ENCODE results near the gene ZNF697.
"Not testable (repeated sequence)": the region's sequence is repeated elsewhere in the genome, so short reads cannot be mapped to it uniquely, and the experiment has no call there.

ZNF697 gene

GRCh38 chr1:119603241-119603640 lies 44.8 kb downstream of the ZNF697 start:
- in situ Hi-C loops (cut with MboI; ENCODE audit: low sequenced_read_pairs) = not testable (repeated sequence)

DNA sequence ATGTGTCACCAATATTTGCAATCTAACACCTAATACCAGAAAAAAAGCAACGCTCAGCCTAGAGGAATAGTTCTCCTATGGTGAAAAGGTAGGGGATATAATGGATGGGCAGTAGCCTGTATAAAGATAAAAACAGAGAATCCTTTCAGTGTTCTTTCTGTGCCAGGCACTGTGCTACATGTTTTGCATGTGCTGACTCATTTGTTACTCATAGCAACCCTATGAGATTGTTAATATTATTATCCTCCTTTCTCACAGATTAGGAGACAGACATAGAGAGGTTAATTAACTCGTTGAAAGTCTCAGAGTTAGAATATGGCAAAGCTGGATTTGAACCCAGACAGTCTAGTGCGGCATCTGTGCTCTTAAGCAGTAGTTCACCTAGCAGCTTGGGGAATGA lies 45.3 kb downstream of the ZNF697 start:
- in situ Hi-C loops (cut with MboI; ENCODE audit: low sequenced_read_pairs) = not testable (repeated sequence)

DNA sequence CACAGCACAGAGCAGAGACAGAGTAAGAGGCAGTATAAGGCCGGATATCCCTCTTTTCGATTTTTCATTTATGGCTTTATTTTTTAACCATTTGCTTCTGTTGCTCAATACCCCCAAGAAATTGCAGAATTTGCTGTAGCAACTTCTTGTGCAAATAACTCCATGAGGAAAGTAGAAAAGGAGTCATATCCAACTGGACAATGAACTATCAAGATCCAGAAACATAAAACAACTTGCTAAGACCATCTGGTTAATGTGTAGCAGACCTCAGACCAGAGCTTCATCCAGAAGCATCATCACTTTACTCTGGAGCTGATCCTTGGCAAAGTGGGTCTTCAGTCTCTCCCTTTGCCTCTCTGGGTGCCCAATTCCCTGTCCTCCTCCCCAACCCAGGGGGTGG lies 45.9 kb downstream of the ZNF697 start:
- in situ Hi-C loops (cut with MboI; ENCODE audit: low sequenced_read_pairs) = no loop called here

DNA sequence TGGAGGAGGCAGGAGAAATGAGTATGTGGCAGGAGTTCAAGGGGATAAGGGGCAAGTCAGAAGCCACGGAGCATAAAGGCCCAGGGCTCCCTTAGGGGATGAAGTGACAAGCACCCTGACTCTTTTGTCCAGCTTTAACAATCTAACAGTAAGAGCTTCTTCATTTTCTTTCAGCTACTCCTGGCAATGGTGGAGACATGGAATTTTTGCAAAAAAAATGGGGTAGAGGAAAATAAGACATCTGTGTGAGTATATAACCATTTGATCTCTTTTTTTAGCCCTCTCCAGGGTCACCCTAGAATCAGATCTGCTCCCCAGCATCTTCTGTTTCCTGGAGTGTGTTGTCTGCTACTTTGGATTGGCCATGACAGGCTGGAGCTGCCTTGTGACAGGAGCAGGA lies 47.1 kb downstream of the ZNF697 start:
- in situ Hi-C loops (cut with MboI; ENCODE audit: low sequenced_read_pairs) = no loop called here

DNA sequence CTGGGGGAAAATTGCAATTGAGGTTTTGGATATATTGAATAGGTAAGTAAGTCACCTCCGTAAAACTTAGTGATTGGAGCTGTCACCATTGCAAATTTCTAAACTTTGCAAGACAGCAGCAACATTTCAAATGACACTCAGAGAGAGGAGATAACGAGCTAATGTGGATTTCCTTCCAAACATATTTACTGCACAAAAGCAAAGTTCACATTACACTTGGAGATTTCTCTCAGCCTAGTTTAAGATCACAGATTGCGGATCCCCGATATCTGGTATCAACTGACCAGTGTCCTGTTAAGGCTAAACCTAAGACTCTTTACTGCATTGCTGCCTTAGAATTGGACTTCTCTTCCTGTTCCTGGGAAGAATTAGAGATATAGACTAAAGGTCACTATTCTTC lies 47.5 kb downstream of the ZNF697 start:
- in situ Hi-C loops (cut with MboI; ENCODE audit: low sequenced_read_pairs) = no loop called here

- in situ Hi-C loops (cut with MboI; ENCODE audit: low sequenced_read_pairs) = no loop called here
Observed at GRCh38 chr1:119595606-119596005, 52.5 kb downstream of the ZNF697 start.

- in situ Hi-C loops (cut with MboI; ENCODE audit: low sequenced_read_pairs) = no loop called here
Observed at GRCh38 chr1:119595168-119595567, 52.9 kb downstream of the ZNF697 start.

DNA sequence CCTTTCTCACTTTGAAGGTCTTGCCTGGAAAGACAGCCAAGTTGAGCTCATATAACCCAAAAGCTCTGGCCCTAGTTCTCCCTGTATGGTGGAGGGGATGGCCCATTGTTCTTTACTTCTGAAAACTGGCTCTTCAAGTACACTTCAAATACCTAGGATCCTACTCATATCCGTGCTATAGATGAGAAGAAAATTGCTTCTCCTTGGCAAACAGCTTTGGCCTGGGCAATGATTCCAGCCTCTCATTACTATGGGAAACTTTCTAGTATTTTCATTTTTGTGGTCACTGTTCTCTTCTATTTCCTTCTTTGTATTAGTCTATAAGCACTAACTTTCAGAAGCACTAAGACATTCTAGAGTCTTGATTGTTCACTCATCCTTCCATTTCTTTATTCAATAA lies 53.7 kb downstream of the ZNF697 start:
- in situ Hi-C loops (cut with MboI; ENCODE audit: low sequenced_read_pairs) = no loop called here

DNA sequence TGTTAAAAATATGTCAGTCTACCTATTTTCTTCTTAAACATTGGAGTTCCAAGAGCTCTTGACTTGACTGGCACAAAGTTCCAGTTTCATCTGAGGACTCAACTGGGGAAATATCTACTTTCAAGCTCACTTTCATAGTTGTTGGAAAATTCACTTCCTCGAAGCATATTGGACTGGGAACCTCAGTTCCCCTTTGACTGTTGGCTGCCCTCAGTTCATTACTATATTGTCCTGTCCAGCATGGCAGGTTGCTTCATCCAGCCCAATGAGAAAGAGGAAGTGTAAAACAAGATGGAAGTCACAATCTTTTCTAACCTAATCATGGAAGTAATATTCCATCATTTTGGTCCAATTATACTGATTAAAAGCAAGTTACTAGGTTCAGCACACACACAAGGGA lies 54.3 kb downstream of the ZNF697 start:
- in situ Hi-C loops (cut with MboI; ENCODE audit: low sequenced_read_pairs) = no loop called here

GRCh38 chr1:119590393-119590792 lies 57.7 kb downstream of the ZNF697 start:
- in situ Hi-C loops (cut with MboI; ENCODE audit: low sequenced_read_pairs) = no loop called here

DNA sequence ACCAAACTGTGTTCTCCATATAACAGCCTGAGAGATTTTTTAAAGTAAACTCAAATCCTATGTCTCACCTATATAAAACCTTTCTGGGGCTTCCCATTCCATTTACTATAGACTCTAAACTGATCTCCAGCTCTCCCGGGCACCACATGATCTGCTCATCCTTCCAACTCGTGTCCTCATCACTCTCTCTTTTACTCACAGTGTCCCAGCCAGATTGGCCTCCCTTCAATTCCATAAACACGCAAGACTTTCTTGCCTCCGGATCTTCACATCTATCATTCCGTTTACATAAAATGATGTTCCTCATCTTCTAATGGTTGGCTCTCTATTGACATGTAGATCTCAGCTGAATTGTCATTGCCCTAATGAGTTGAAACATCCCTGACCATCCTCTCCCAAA lies 59.4 kb downstream of the ZNF697 start:
- in situ Hi-C loops (cut with MboI; ENCODE audit: low sequenced_read_pairs) = no loop called here

DNA sequence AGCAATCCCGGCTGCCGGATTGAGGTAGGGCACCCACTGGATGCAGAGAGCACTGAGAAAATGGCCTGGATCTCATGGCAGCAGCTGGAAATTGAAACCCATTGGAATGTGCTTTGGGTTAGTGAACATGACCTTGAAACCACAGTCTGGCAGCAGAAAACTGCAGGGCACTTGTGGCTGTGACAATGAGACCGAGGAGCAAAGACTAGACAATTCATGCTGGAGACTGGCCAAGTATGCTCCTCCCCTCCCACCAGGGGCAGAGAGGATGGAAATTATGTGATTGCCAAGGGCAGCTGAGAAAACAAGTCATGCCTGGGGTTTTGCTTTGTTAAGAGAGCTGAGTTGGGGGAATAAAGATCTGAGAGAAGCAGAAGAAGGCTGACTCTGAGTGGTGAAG lies 60.7 kb downstream of the ZNF697 start:
- in situ Hi-C loops (cut with MboI; ENCODE audit: low sequenced_read_pairs) = no loop called here

DNA sequence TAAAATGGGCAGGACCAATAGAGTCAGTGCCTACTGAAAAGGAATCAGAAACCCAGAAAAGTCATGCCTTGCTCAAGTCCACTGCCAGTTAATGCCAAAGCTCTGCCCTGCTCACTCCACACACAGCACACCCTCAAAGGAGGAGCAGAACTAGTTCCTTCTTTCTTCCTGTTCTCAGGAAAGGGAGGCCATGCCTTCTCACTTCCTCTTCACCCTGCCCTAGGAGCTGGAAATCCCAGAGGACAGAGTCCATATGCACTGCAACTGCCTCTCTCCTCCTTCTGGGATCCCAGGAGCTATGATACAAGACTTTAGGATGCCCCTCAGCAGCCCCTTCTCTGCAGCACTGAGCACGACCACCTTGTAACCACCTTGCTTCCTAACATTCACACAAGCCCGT lies 62.3 kb downstream of the ZNF697 start:
- in situ Hi-C loops (cut with MboI; ENCODE audit: low sequenced_read_pairs) = not testable (repeated sequence)

DNA sequence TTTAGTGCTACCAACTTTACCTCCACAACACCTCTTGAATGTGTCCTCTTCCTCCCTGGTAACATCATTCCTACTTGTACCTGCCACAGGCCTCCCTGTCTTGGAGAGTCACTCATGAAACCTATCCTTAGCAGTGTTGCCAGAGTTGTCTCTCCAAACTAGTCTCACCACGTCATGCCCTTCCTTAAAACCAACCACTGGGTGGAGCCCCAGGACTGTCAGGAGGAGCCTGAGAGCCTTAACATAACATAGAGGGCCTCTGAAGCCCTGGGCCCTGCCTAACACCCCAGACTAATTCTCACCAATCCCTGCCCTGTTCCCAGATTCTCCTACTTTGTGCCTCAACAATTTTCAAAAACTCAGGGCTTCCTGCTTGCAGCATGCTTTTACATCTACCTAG lies 65.3 kb downstream of the ZNF697 start:
- in situ Hi-C loops (cut with MboI; ENCODE audit: low sequenced_read_pairs) = no loop called here

- in situ Hi-C loops (cut with MboI; ENCODE audit: low sequenced_read_pairs) = not testable (repeated sequence)
Observed at GRCh38 chr1:119581076-119581475, 67.0 kb downstream of the ZNF697 start.

- in situ Hi-C loops (cut with MboI; ENCODE audit: low sequenced_read_pairs) = no loop called here
Observed at GRCh38 chr1:119573886-119574285, 74.2 kb downstream of the ZNF697 start.

DNA sequence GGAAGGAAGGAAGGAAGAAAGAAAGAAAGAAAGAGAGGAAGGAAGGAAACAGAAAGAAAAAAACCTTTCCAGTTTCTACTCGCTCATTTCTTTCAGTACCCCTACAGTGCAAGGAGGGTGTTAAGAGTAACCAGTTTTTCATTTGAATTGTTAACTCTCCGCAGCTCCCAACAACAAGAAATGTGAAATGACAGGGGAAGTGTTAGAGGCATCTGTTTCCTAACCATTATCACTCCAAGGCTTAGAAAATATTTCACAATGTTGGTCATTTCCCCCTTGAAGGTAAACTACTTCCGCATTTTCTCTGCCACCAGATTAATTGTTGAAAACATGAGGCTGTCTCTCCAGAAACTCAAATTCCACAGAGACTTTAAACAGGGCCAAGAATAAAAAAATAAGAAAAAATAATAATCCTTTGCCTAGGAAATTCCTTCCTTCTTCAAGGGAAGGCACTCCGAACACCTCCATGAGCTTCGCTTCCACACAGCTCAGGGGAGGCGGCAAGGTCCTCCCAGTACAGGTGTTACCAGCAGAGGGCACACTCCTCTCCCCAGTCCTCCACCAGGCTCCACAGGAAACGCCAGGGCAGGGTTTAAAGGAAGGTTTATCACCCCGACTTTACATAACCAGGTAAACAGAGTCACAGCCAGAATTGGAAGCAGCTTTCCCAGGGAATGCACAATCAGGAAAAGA lies 78.0 kb downstream of the ZNF697 start:
- in situ Hi-C loops (cut with MboI; ENCODE audit: low sequenced_read_pairs) = not testable (repeated sequence)
